Measurements from ENCODE around the gene PAK3.

DNA sequence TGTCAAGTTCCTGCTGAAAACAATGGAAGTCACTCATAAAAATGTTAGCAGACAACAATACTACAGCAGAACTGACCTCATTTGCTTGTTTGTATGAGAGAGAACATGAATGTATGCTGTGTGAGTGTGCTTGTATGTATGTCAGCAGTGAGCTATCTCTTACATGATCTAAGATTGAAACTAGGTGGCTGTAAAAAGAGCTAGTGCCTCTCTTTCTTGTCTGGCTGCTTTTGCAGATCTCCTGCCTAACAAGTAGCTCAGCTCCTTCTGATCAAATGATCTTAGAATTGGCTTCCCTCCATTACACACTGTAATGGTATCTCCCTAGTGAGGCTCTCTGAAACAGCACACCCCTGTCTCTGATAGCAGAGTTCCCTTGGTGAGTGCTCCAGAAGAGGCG, 20.7 kb downstream of the PAK3 start:
- TF ChIP-seq, protein P1, sequence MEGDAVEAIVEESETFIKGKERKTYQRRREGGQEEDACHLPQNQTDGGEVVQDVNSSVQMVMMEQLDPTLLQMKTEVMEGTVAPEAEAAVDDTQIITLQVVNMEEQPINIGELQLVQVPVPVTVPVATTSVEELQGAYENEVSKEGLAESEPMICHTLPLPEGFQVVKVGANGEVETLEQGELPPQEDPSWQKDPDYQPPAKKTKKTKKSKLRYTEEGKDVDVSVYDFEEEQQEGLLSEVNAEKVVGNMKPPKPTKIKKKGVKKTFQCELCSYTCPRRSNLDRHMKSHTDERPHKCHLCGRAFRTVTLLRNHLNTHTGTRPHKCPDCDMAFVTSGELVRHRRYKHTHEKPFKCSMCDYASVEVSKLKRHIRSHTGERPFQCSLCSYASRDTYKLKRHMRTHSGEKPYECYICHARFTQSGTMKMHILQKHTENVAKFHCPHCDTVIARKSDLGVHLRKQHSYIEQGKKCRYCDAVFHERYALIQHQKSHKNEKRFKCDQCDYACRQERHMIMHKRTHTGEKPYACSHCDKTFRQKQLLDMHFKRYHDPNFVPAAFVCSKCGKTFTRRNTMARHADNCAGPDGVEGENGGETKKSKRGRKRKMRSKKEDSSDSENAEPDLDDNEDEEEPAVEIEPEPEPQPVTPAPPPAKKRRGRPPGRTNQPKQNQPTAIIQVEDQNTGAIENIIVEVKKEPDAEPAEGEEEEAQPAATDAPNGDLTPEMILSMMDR (IDR thresholded peaks at IDR 0.05 in 2 of 3, conservative IDR thresholded peaks at IDR 0.05 in 1 of 3; ENCODE audit: insufficient read depth in 2 of 3, low read depth in 1 of 3, low read length in 3 of 3) = no peak
- TF ChIP-seq CHD4 (IDR thresholded peaks at IDR 0.05; ENCODE audit: insufficient read depth, insufficient replicate concordance, low read depth, low read length, poor library complexity, severe bottlenecking) = no peak
- TF ChIP-seq ARNT (IDR thresholded peaks at IDR 0.05) = no peak
- TF ChIP-seq, protein P2, sequence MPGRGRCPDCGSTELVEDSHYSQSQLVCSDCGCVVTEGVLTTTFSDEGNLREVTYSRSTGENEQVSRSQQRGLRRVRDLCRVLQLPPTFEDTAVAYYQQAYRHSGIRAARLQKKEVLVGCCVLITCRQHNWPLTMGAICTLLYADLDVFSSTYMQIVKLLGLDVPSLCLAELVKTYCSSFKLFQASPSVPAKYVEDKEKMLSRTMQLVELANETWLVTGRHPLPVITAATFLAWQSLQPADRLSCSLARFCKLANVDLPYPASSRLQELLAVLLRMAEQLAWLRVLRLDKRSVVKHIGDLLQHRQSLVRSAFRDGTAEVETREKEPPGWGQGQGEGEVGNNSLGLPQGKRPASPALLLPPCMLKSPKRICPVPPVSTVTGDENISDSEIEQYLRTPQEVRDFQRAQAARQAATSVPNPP (IDR thresholded peaks at IDR 0.05; ENCODE audit: borderline replicate concordance, insufficient read depth, insufficient read length) = no peak
- TF ChIP-seq, protein P3, sequence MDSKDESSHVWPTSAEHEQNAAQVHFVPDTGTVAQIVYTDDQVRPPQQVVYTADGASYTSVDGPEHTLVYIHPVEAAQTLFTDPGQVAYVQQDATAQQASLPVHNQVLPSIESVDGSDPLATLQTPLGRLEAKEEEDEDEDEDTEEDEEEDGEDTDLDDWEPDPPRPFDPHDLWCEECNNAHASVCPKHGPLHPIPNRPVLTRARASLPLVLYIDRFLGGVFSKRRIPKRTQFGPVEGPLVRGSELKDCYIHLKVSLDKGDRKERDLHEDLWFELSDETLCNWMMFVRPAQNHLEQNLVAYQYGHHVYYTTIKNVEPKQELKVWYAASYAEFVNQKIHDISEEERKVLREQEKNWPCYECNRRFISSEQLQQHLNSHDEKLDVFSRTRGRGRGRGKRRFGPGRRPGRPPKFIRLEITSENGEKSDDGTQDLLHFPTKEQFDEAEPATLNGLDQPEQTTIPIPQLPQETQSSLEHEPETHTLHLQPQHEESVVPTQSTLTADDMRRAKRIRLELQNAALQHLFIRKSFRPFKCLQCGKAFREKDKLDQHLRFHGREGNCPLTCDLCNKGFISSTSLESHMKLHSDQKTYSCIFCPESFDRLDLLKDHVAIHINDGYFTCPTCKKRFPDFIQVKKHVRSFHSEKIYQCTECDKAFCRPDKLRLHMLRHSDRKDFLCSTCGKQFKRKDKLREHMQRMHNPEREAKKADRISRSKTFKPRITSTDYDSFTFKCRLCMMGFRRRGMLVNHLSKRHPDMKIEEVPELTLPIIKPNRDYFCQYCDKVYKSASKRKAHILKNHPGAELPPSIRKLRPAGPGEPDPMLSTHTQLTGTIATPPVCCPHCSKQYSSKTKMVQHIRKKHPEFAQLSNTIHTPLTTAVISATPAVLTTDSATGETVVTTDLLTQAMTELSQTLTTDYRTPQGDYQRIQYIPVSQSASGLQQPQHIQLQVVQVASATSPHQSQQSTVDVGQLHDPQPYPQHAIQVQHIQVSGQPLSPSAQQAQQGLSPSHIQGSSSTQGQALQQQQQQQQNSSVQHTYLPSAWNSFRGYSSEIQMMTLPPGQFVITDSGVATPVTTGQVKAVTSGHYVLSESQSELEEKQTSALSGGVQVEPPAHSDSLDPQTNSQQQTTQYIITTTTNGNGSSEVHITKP (IDR thresholded peaks at IDR 0.05; ENCODE audit: partially characterized antibody) = no peak
- TF ChIP-seq MAFK (IDR thresholded peaks at IDR 0.05; ENCODE audit: low read length) = no peak
- TF ChIP-seq HDAC2 (IDR thresholded peaks at IDR 0.05) = no peak
- TF ChIP-seq EZH2 (IDR thresholded peaks at IDR 0.05; ENCODE audit: borderline replicate concordance, low read depth, low read length) = no peak
- no peak for TF ChIP-seq POLR2A (conservative IDR thresholded peaks at IDR 0.05)
- TF ChIP-seq, protein P4, sequence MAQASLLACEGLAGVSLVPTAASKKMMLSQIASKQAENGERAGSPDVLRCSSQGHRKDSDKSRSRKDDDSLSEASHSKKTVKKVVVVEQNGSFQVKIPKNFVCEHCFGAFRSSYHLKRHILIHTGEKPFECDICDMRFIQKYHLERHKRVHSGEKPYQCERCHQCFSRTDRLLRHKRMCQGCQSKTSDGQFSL (CRISPR knock-in tag; IDR thresholded peaks at IDR 0.05) = no peak
- TF ChIP-seq, protein P4 (tag; IDR thresholded peaks at IDR 0.05) = no peak
- no peak for TF ChIP-seq SIRT6 (IDR thresholded peaks at IDR 0.05; ENCODE audit: low read depth, low read length)
- no peak for TF ChIP-seq SIX5 (IDR thresholded peaks at IDR 0.05; ENCODE audit: borderline replicate concordance in 1 of 2, insufficient read depth in 1 of 2, low read depth in 1 of 2, low read length in 2 of 2)
